ENCODE results near the gene C19orf38. TPM values are rescaled to one million over a fixed set of nuclear protein-coding genes. Genes with fewer than 3 reads are reported as not detected.

The C19orf38 gene
- total and polyA plus RNA-seq, 12 donors, result 0.27 to 4.0 (median 0.64) TPM; not detected in 1

- H3K4me1 ChIP-seq, result peaks cover 5 to 64% (median 30%) of the 10 kb centered on the region in 9 donors
- peak overlapping the region; percentile 64 to 90 (median 80) for H3K27ac ChIP-seq
- peak in 1 of 8 donors; percentile 2 for ATAC-seq
- H3K27me3 ChIP-seq, result no peaks in the 10 kb centered on the region
- intact Hi-C loops (cut with DNase I), result loop anchor here in 5 of 10 donors (5.0 to 10.0 kb wide), 2 partner anchors 53 to 55 kb away; partner anchors contain the start of genes TIMM29 (in 5 of the 5) and YIPF2 (in 5 of the 5)
- peak overlapping the region; percentile 55 to 99 (median 70) for H3K4me3 ChIP-seq
- H3K9me3 ChIP-seq, result no peaks in the 10 kb centered on the region
- DNase-seq, result peak; percentile 47 to 61
- 1% methylated on average over 72 to 89 of the region's 90 CpGs for WGBS, 2 donors
- peak in 3 of 9 donors; percentile 5 to 11 (median 6) for TF ChIP-seq CTCF (IDR thresholded peaks at IDR 0.05)
- peaks cover 0 to 4% (median 0%) of the 10 kb centered on the region in 9 donors for H3K36me3 ChIP-seq
These were observed 23.7 kb downstream of the C19orf38 start for GRCh38 chr19:10871711-10872545.

- no peaks in the 10 kb centered on the region for H3K9me3 ChIP-seq
- no peaks in the 10 kb centered on the region for H3K27me3 ChIP-seq
- intact Hi-C loops (cut with DNase I), result loop anchor here in 5 of 10 donors (5.0 to 10.0 kb wide), 2 partner anchors 52 to 55 kb away; partner anchors contain the start of genes TIMM29 (in 5 of the 5) and YIPF2 (in 5 of the 5)
- DNase-seq, result no peak
- peak overlapping the region; percentile 55 to 99 (median 70) for H3K4me3 ChIP-seq
- H3K27ac ChIP-seq, result peak overlapping the region in 9 of 10 donors; percentile 52 to 90 (median 80)
- H3K4me1 ChIP-seq, result peaks cover 8 to 70% (median 37%) of the 10 kb centered on the region in 9 donors
- WGBS, 2 donors, result 16% methylated on average over 16 of the region's 16 CpGs
- peaks cover 0 to 4% (median 0%) of the 10 kb centered on the region in 9 donors for H3K36me3 ChIP-seq
- TF ChIP-seq CTCF (IDR thresholded peaks at IDR 0.05), result no peak
- ATAC-seq, result no peak
These were observed 24.4 kb downstream of the C19orf38 start for GRCh38 chr19:10872546-10873107.

GRCh38 chr19:10874024-10874423 is 25.8 kb downstream of the C19orf38 start:
- no peaks in the 10 kb centered on the region for H3K27me3 ChIP-seq
- intact Hi-C loops (cut with DNase I), result loop anchor here in 5 of 10 donors (5.0 to 10.0 kb wide), 2 partner anchors 51 to 53 kb away; partner anchors contain the start of genes TIMM29 (in 5 of the 5) and YIPF2 (in 5 of the 5)
- H3K9me3 ChIP-seq, result no peaks in the 10 kb centered on the region
- TF ChIP-seq CTCF (IDR thresholded peaks at IDR 0.05), result no peak
- H3K4me3 ChIP-seq, result no peak overlapping the region
- H3K27ac ChIP-seq, result no peak overlapping the region
- 91 to 94% methylated on average over 1 of the region's 1 CpG for WGBS, 2 donors
- H3K36me3 ChIP-seq, result peaks cover 0 to 4% (median 0%) of the 10 kb centered on the region in 9 donors
- no peak for ATAC-seq
- peaks cover 8 to 74% (median 43%) of the 10 kb centered on the region in 9 donors for H3K4me1 ChIP-seq
- DNase-seq, result no peak
